HG03432 (cell line): Measurements from ENCODE around the gene PMS2.
"Not testable (repeated sequence)": the region's sequence is repeated elsewhere in the genome, so short reads cannot be mapped to it uniquely, and the experiment has no call there.

ENCODE experiments used
- ATAC-seq: cut with Tn5 transposase; IDR thresholded peaks from one replicate; pipeline ENCODE4 v1.9.1; 2021; ENCODE audit warnings: mild to moderate bottlenecking, moderate library complexity; ENCODE audit not compliant: unreplicated experiment

Gene PMS2

GRCh38 chr7:5924180-5924579 is 84.7 kb downstream of the PMS2 start:
- not testable (repeated sequence) for ATAC-seq
